ENCODE measurements around the gene UBAP2L. TPM values are rescaled to one million over a fixed set of nuclear protein-coding genes. Genes with fewer than 3 reads are reported as not detected.

Gene UBAP2L
- total RNA-seq, 6 experiments from 2014 or later = 197 to 257 (median 227) TPM

DNA sequence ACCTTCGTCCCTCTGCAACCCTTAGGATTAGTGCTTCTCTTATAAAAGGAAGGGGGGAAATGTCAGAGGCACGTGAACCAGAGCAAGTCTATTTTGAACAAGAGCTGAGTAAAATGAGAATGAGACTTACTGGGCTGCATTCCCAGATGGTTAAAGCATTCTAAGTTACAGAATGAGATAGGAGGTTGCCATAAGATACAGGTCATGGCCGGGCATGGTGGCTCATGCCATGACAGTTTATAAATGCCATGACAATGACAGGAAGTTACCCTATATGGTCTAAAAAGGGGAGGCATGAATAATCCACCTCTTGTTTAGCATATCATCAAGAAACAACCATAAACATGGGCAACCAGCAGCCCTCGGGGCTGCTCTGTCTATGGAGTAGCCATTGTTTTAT is 97.6 kb downstream of the UBAP2L start:
- H3K9me3 Mint-ChIP-seq = no peaks in the 10 kb centered on the region
- no peaks in the 10 kb centered on the region for H3K36me3 Mint-ChIP-seq (ENCODE audit: low read depth)
- H3K4me3 Mint-ChIP-seq = no peak overlapping the region
- H3K27ac Mint-ChIP-seq = no peak overlapping the region
- peaks cover 41% of the 10 kb centered on the region for H3K27me3 Mint-ChIP-seq (ENCODE audit: insufficient read depth)
- peaks cover 7% of the 10 kb centered on the region for H3K4me1 Mint-ChIP-seq (ENCODE audit: low read depth)
- TF ChIP-seq, protein P1, sequence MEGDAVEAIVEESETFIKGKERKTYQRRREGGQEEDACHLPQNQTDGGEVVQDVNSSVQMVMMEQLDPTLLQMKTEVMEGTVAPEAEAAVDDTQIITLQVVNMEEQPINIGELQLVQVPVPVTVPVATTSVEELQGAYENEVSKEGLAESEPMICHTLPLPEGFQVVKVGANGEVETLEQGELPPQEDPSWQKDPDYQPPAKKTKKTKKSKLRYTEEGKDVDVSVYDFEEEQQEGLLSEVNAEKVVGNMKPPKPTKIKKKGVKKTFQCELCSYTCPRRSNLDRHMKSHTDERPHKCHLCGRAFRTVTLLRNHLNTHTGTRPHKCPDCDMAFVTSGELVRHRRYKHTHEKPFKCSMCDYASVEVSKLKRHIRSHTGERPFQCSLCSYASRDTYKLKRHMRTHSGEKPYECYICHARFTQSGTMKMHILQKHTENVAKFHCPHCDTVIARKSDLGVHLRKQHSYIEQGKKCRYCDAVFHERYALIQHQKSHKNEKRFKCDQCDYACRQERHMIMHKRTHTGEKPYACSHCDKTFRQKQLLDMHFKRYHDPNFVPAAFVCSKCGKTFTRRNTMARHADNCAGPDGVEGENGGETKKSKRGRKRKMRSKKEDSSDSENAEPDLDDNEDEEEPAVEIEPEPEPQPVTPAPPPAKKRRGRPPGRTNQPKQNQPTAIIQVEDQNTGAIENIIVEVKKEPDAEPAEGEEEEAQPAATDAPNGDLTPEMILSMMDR (IDR thresholded peaks at IDR 0.05) = no peak
- no peak for DNase-seq

Small RNA genes within 50 kb of the gene (microRNA-seq; reads per million reads assigned to microRNA genes)
- 2.3 reads per million for gene MIR190B

Other genes with a start within 250 kb of the UBAP2L start
- 100 to 1,000 TPM in 5 of 6 experiments, 10 to 100 TPM in 1; 99.3 to 128 (median 109) TPM for gene JTB, start 243.3 kb upstream of the UBAP2L start, total RNA-seq (2021; fragmentation: NEBNext Ultra II Directional; extraction: Animal tissue kit (Norgen Biotek cat#: 25700))
- gene RAB13, start 234.6 kb upstream of the UBAP2L start, total RNA-seq (2021; fragmentation: NEBNext Ultra II Directional; extraction: Animal tissue kit (Norgen Biotek cat#: 25700)) = 100 to 1,000 TPM; 119 to 138 (median 128) TPM
- gene RPS27, start 230.2 kb upstream of the UBAP2L start, total RNA-seq (2021; fragmentation: NEBNext Ultra II Directional; extraction: Animal tissue kit (Norgen Biotek cat#: 25700)) = 1,000 to 10,000 TPM in 4 of 6 experiments, 100 to 1,000 TPM in 2; 954 to 1,562 (median 1,206) TPM
- gene NUP210L, start 65.9 kb upstream of the UBAP2L start, total RNA-seq (2021; fragmentation: NEBNext Ultra II Directional; extraction: Animal tissue kit (Norgen Biotek cat#: 25700)) = not detected
- gene TPM3, start 28.9 kb upstream of the UBAP2L start, total RNA-seq (2021; fragmentation: NEBNext Ultra II Directional; extraction: Animal tissue kit (Norgen Biotek cat#: 25700)) = 100 to 1,000 TPM; 503 to 809 (median 701) TPM
- not detected for gene CFAP141, start 14.6 kb upstream of the UBAP2L start, total RNA-seq (2021; fragmentation: NEBNext Ultra II Directional; extraction: Animal tissue kit (Norgen Biotek cat#: 25700))
- gene HAX1, start 51.7 kb downstream of the UBAP2L start, total RNA-seq (2021; fragmentation: NEBNext Ultra II Directional; extraction: Animal tissue kit (Norgen Biotek cat#: 25700)) = 100 to 1,000 TPM; 107 to 119 (median 110) TPM
- gene AQP10, start 100.1 kb downstream of the UBAP2L start, total RNA-seq (2021; fragmentation: NEBNext Ultra II Directional; extraction: Animal tissue kit (Norgen Biotek cat#: 25700)) = not detected
- 100 to 1,000 TPM in 4 of 6 experiments, 10 to 100 TPM in 2; 91.3 to 119 (median 107) TPM for gene ATP8B2, start 104.6 kb downstream of the UBAP2L start, total RNA-seq (2021; fragmentation: NEBNext Ultra II Directional; extraction: Animal tissue kit (Norgen Biotek cat#: 25700))
- gene IL6R, start 184.4 kb downstream of the UBAP2L start, total RNA-seq (2021; fragmentation: NEBNext Ultra II Directional; extraction: Animal tissue kit (Norgen Biotek cat#: 25700)) = 1 to 10 TPM; 2.0 to 3.9 (median 2.3) TPM

Measured in HFFc6 (cell line).